Epithelial cell of esophagus (primary cell): ENCODE results near the gene ACRV1.
"Not testable (repeated sequence)": the region's sequence is repeated elsewhere in the genome, so short reads cannot be mapped to it uniquely, and the experiment has no call there.

Experiments
- DNase-seq: peaks from one replicate; pipeline ENCODE4 v3.0.0; 2010; ENCODE audit warnings: low read depth
- H3K4me3 ChIP-seq: 2 replicates; pipeline ENCODE4 v1.5.1; 2011; ENCODE audit warnings: mild to moderate bottlenecking, low read length, control low read depth
- TF ChIP-seq, protein P1 (sequence below): IDR thresholded peaks from 2 replicates; pipeline ENCODE4 v1.5.1; 2011; ENCODE audit warnings: low read depth, mild to moderate bottlenecking, low read length, control low read depth, inconsistent platforms; ENCODE audit not compliant: insufficient read depth; ENCODE audit errors: missing control alignments

The ACRV1 gene, protein sequence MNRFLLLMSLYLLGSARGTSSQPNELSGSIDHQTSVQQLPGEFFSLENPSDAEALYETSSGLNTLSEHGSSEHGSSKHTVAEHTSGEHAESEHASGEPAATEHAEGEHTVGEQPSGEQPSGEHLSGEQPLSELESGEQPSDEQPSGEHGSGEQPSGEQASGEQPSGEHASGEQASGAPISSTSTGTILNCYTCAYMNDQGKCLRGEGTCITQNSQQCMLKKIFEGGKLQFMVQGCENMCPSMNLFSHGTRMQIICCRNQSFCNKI

DNA sequence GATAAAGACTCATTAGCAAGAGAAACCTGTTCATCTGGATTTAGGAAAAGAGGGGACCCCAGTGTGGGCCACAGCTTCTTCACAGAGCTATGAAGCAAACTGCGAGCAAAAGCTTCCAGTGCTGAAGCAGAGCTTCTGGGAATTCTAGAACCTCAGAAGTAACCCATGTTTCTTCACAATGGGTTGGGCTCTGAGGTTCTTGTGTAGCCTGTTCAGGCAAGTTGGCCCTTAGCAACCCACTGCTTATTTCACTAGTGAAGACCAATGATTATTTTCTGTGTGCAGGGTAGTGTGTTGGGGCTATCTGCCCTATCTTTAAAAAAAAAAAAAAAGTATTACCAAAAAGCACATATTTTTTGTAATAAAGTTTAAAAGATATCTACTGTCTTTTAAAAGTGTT lies at the start of gene ACRV1:
Gene ACRV1, minus strand, starts transcription at position 101 of the 400 bp plus-strand sequence. Its CDS starts 67 bp downstream, at position 34.
- H3K4me3 ChIP-seq: no peak within 1 kb of the TSS
- TF ChIP-seq, protein P1, sequence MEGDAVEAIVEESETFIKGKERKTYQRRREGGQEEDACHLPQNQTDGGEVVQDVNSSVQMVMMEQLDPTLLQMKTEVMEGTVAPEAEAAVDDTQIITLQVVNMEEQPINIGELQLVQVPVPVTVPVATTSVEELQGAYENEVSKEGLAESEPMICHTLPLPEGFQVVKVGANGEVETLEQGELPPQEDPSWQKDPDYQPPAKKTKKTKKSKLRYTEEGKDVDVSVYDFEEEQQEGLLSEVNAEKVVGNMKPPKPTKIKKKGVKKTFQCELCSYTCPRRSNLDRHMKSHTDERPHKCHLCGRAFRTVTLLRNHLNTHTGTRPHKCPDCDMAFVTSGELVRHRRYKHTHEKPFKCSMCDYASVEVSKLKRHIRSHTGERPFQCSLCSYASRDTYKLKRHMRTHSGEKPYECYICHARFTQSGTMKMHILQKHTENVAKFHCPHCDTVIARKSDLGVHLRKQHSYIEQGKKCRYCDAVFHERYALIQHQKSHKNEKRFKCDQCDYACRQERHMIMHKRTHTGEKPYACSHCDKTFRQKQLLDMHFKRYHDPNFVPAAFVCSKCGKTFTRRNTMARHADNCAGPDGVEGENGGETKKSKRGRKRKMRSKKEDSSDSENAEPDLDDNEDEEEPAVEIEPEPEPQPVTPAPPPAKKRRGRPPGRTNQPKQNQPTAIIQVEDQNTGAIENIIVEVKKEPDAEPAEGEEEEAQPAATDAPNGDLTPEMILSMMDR: no peak
- DNase-seq: peak; percentile 46

DNA sequence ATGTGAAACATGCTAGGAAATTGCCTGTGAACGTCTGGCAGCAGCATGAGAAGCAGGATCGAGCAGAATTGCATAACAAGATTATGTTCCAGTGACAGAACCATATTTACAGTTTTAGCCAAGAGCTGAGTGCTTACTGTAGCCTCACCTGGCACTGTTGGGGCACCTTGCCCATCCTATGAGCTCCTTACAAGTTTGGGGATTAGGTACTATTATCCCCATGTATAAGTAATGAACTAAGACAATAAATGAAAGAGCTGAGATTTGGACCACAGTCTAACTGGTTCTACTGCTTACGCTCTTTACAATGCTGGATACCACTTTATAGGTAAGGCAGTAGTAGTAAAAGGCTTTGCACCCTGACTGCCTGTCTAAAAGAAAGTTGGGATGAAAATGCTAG lies 48.3 kb upstream of the ACRV1 start:
- TF ChIP-seq, protein P1: no peak
- no peak overlapping the region for H3K4me3 ChIP-seq
- DNase-seq: no peak

DNA sequence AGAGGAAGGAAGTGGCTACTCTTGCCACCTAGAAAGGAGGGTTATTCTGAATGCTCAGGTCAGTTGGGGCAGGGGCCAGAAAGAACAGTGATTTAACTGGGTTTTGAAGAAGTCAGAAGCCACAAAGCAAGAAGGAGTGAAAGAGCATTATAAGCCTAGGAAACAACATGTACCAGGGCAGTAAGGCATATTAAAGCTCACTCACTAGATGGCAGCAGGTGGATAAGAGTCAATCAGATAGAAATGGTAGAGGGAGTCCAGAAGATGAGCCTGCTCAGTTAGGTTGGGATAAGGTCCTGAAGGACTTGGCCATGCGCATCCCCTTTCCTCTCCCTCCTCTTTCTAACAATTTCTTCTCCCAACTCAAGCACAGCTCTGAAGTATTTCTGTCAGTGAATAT lies 43.5 kb upstream of the ACRV1 start:
- TF ChIP-seq, protein P1: peak; percentile 25
- DNase-seq: peak; percentile 29
- H3K4me3 ChIP-seq: no peak overlapping the region

DNA sequence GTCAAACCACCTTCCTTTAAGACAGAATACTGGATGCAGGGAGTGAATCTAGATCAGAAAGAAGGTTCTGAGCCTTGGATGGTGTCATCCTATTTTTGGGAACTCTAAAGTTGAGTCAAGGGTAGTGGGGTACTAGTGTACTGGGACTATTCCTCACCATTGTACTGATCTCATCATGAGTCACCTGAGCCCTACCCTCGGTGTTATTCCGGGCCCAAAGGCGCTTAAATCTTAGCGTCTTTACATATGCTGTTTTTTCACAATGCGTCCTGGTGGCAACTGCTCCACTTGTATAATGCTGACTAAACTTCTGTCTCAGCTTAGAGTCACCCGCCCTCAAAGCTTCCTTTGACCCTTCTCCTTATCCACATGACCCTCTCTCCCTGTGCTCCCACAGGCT lies 40.1 kb upstream of the ACRV1 start:
- DNase-seq: peak; percentile 11
- TF ChIP-seq, protein P1: no peak
- no peak overlapping the region for H3K4me3 ChIP-seq

DNA sequence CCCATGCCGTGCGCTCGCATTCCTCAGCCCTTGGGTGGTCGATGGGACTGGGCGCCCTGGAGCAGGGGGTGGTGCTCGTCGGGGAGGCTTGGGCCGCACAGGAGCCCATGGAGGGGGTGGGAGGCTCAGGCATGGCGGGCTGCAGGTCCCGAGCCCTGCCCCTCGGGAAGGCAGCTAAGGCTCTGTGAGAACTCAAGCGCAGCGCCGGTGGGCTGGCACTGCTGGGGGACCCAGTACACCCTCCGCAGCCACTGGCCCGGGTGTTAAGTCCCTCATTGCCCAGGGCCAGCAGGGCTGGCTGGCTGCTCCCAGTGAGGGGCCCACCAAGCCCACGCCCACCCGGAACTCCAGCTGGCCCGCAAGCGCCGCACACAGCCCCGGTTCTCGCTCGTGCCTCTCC lies 24.0 kb upstream of the ACRV1 start:
- H3K4me3 ChIP-seq, DNase-seq: not testable (repeated sequence)

DNA sequence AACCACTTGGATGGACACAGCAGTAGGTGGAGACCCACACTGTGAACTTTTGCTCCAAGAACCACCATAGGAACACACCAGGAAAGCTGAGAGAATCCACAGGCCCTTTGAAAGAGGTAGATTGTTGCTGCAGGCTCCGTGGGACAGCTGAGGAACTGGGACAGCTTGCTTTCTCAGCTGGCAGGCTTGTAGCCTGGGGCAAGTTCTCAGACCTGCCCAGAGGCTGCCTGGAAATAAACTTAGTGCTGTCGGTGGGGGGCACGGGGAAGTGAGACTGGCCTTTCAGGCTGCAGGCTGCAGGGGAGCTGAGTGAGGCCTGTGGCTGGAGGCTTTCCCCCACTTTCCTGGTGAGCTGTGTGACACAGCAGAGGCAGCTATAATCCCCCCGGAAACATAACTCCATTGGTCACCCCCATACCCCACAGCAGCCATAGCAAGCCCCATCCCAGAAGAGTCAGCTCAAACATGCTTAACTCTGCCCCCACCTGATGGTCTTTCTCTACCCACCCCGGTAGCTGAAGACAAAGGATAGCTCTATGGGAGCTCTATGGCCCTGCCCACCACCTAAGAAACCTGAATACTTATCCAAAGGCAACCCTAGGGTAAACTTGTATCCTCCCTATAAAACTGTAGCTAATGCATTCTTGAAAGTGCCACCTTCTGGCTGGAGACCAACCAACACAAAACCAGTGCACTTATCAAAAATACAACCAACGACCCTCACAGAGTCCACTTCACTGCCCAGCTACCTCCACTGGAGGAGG lies 21.4 kb upstream of the ACRV1 start:
- no peak overlapping the region for H3K4me3 ChIP-seq
- no peak for DNase-seq
- TF ChIP-seq, protein P1: no peak

DNA sequence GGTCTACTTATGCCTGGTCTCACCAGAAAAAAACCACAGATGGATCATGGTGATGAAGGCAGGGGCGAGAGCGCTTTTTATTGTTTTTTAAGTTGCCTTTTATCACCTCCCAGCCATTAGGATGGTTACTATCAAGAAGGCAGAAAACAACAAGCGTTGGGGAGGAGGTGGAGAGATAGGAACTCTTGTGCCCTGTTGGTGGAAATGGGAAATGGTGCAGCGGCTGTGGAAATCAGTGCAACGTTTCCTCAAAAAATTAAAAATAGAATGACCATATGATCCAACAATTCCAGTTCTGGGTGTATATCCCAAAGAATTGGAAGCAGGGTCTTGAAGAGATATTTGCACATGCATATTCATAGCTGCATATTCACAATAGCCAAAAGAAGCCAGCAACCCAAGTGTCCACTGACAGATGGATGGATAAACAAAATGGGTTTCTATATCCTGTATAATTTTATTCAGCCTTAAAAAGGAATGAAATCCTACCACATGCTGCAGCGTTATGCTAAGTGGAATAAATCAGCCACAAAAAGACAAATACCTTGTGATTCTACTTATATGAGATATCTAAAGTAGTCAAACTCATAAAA lies 20.5 kb upstream of the ACRV1 start:
- TF ChIP-seq, protein P1: no peak
- no peak overlapping the region for H3K4me3 ChIP-seq
- DNase-seq: no peak
